Fibroblast of villous mesenchyme (primary cell): ENCODE measurements around the gene CWC27. TPM values are rescaled to one million over a fixed set of nuclear protein-coding genes. Genes with fewer than 3 reads are reported as not detected.

Experiments used
- DNase-seq: peaks from one replicate; pipeline ENCODE4 v3.0.0-alpha.2; 2010; ENCODE audit warnings: low read depth
- H3K4me3 ChIP-seq: 2 replicates; pipeline ENCODE4 v1.5.1; 2011; ENCODE audit warnings: low read depth, mild to moderate bottlenecking, low read length
- total RNA-seq: library from RNA; depleted of rRNA; stranded (reverse); fragments of >200 nt; gene quantifications from 2 replicates; pipeline ENCODE4 v1.2.3, GENCODE V29; 2012
- TF ChIP-seq, protein P1 (sequence below): IDR thresholded peaks from 2 replicates; pipeline ENCODE4 v1.5.1; 2012; ENCODE audit warnings: low read depth, mild to moderate bottlenecking, low read length; ENCODE audit not compliant: insufficient read depth

The CWC27 gene
- total RNA-seq, 1 donor, result 16.0 TPM

DNA sequence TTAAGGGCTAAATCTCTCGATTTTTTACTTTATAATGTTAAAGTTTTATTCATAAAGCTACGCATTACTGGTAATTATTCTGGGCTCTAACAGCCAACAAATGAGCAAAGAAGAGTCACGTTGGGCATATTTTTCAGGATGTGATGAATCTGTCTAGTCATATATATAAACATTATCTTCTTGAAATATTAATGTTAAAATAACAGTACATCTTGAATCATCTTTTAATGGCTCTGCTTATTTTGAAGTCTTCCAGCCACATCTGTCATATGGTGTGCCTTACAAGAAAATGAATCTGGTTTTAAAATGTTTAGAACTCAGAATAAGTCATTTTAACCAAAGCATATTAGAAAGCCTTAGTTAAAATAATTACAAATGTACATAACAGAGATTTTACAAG lies 96.9 kb downstream of the CWC27 start:
- no peak overlapping the region for H3K4me3 ChIP-seq
- DNase-seq, result peak; percentile 43
- TF ChIP-seq, protein P1, sequence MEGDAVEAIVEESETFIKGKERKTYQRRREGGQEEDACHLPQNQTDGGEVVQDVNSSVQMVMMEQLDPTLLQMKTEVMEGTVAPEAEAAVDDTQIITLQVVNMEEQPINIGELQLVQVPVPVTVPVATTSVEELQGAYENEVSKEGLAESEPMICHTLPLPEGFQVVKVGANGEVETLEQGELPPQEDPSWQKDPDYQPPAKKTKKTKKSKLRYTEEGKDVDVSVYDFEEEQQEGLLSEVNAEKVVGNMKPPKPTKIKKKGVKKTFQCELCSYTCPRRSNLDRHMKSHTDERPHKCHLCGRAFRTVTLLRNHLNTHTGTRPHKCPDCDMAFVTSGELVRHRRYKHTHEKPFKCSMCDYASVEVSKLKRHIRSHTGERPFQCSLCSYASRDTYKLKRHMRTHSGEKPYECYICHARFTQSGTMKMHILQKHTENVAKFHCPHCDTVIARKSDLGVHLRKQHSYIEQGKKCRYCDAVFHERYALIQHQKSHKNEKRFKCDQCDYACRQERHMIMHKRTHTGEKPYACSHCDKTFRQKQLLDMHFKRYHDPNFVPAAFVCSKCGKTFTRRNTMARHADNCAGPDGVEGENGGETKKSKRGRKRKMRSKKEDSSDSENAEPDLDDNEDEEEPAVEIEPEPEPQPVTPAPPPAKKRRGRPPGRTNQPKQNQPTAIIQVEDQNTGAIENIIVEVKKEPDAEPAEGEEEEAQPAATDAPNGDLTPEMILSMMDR, result no peak

DNA sequence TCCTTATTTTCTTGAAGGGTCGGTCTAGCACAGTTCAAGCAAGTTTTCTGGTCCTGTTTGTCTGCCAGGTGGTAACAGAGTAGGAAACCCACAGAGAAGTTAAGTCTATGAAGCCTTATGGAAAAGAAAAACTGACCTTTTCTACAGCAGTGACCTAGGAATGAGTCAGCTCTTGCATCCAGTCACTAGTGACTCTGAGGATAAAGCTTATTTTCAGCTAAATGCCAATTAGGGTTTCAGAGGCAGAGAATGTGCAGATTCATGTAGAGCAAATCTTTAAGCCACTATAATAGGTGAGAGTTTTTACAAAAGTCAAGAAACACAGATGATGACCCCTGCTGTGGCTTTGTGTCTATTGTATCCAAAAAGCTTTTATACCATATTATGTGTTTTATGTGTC lies 100.7 kb downstream of the CWC27 start:
- DNase-seq, result peak; percentile 72
- TF ChIP-seq, protein P1, result no peak
- no peak overlapping the region for H3K4me3 ChIP-seq

DNA sequence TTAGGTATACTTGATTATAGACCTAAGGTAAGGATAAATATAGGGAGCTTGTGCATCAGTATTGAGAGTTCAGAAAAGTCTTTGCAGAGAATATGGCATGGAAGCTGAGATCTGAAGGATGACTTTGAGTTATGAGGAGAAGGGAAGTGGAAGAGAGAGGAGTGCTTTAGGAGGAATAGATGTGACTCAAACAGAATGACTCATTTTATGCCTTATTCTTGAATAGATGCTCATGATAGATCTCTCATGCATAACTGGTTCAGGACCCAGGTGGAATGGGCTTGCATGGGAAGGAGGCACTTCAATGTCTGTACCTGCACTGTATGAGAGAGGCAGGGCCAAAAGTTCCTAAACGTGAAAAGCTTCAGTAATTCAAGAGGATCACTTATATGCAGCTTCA lies 103.3 kb downstream of the CWC27 start:
- no peak for DNase-seq
- H3K4me3 ChIP-seq, result no peak overlapping the region
- TF ChIP-seq, protein P1, result no peak

DNA sequence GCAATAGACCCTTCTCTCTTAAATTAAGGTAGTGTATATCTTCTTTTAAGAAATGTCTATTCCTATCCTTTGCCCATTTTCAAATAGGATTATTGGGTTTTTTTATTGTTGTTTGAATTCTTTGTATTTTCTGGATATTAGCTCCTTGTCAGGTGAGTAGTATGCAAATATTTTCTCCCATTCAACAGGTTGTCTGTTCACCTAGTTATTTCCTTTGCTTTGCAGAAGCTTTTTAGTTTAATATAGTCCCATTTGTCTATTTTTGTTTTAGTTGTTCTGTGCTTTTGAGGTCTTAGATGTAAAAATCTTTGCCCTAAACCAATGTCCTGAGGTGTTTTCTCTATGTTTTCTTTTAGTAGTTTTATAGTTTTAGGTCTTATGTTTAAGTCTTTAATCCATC lies 104.7 kb downstream of the CWC27 start:
- TF ChIP-seq, protein P1, result no peak
- H3K4me3 ChIP-seq, result no peak overlapping the region
- DNase-seq, result no peak

DNA sequence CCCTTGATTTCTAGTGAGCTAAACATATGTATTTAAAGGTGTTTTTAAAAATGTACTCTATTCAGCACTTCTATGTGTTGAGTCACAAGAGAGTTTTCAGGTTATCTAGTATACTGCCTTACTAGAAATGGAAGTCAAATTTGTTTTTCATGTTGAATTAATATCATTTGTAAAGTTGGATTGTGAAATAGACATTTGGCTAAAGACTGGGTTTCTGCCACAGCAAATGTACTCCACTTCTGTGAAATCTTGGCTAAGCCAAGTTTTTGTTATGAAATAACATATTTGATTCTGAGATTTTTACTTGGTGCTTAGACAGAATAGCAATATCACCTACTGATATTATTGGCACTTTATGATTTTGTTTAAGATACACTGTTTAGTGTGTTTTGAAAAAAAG lies 106.0 kb downstream of the CWC27 start:
- TF ChIP-seq, protein P1, result no peak
- DNase-seq, result no peak

DNA sequence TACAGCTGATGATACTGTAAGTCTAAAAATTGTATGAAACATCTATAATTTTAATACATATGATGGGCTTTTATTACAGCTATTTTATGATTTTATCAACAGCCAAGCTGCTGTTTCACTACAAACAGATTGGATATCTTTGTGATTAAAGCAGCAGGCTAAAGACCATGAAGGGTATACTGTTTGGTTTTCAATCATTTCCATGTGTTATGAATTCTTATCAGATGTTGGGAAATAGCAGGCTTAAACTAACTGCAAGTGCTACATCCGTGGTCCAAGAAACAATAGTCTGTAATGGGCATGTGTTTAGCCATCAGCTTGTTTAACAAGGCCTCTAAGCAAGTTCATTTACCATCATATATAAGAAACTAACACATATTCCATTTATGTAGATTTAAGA lies 107.5 kb downstream of the CWC27 start:
- TF ChIP-seq, protein P1, result no peak
- peak; percentile 12 for DNase-seq

More for the DNA sequence above, 106.0 kb downstream of the CWC27 start:
- no peak overlapping the region for H3K4me3 ChIP-seq

DNA sequence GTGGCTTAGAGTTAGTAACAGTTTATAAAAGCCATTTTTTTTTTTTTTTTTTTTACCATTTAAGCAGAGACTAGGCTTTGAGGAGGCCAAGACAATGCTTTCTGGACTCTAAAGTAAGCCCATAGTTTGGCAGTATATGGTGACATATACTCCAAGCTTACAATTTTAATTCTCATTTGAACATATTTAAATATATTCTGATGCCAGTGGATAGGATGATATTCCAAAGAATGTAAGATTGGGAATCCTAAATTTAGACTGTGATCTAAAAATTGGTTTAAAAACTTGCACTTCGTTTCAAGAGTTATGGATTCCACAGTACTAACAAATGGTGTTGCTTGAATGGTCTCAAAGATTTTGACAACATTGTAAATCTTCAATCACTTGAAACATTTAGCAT lies 112.1 kb downstream of the CWC27 start:
- DNase-seq, result no peak
- TF ChIP-seq, protein P1, result no peak

More for the DNA sequence above, 107.5 kb downstream of the CWC27 start:
- H3K4me3 ChIP-seq, result no peak overlapping the region

More for the DNA sequence above, 112.1 kb downstream of the CWC27 start:
- H3K4me3 ChIP-seq, result no peak overlapping the region
